Measurements from ENCODE around the gene HSPA9. TPM values are rescaled to one million over a fixed set of nuclear protein-coding genes. Genes with fewer than 3 reads are reported as not detected.
A peak's percentile ranks its signal among the peaks of the same experiment; 100 is the strongest.

HSPA9 gene
- total and polyA plus RNA-seq, 2 experiments from 2014 or later, result 225 to 380 TPM

DNA sequence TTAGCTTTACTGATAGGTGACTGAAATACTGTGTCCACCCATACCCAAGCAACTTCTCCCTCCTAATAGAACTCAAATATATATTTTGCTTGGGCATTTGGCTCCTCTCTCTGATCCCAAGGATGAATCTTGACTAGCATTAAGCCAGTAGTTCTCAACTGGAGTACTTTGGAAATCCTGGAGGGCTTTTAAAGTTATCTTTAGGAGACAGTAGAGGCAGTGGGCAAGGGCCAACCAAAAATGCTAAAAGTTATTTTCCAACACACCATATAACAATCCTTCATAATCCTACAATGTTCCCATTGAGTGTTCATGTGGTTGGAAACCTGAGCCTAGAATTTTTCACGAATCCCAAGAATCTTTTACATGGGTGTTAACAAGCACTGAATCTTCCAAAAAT, 21.1 kb downstream of the HSPA9 start:
- peaks cover 80% of the 10 kb centered on the region for H3F3A ChIP-seq (ENCODE audit: insufficient read depth)
- H3K27me3 ChIP-seq (replicated peaks; ENCODE audit: insufficient read depth), result no peaks in the 10 kb centered on the region
- H3K9ac ChIP-seq, result no peak overlapping the region
- no peak for DNase-seq
- H3K4me3 ChIP-seq, result no peak overlapping the region
- TF ChIP-seq EZH2phosphoT487 (IDR thresholded peaks at IDR 0.05; ENCODE audit: insufficient read depth, low read depth), result no peak
- TF ChIP-seq EZH2 (IDR thresholded peaks at IDR 0.05; ENCODE audit: insufficient read depth, poor library complexity, severe bottlenecking), result no peak
- in situ Hi-C loops (cut with MboI), result no loop called here
- peaks cover 84% of the 10 kb centered on the region for H3K79me2 ChIP-seq (ENCODE audit: insufficient read depth)
- no peaks in the 10 kb centered on the region for H4K20me1 ChIP-seq (ENCODE audit: insufficient read depth)
- H3K9me3 ChIP-seq (ENCODE audit: low read depth), result no peaks in the 10 kb centered on the region
- no peaks in the 10 kb centered on the region for H3K9me2 ChIP-seq (ENCODE audit: insufficient read depth)
- H3K36me3 ChIP-seq (ENCODE audit: low read depth), result peaks cover 56% of the 10 kb centered on the region
- H3K4me1 ChIP-seq (ENCODE audit: insufficient read depth), result no peaks in the 10 kb centered on the region
- no peak overlapping the region for H2AFZ ChIP-seq
- peak overlapping the region; percentile 13; the same call in 1 of the 2 replicates for H3K27ac ChIP-seq
- H3K4me2 ChIP-seq (ENCODE audit: unreplicated experiment), result no peak overlapping the region
- WGBS, 2 experiments (ENCODE audit: low coverage in 1 of 2, low lambda C conversion rate in 2 of 2, missing lambda C conversion rate in 2 of 2), result 0 to 7% methylated on average over 1 of the region's 1 CpG

DNA sequence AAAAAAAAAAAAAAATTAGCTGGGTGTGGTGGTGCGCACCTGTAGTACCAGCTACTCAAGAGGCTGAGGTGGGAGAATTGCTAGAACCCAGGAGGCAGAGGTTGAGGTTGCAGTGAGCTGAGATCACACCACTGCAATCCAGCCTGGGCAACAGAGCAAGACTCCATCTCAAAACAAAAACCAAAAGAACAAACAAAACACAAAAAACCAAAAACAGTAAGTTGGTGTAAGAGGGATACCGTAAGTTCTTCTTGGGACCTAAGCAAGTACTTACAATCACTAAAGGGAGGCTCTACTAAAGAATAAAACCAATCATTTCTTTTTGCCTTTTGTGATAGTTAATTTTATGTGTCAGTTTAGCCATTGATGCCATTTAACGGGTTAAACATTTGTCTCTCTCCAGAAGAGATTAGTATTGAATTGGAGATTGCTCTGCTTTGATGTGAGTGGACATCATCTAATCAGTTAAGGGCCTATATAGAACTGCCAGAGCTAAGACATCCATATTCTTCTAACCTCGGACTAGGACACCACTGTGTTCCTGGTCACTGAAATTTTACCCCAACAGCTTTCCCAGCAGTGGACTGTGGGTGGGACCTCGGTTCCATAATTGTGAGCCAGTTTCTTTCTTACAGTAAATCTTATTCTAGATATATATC, 21.6 kb downstream of the HSPA9 start:
- no peak overlapping the region for H3K4me3 ChIP-seq
- H3K9ac ChIP-seq, result no peak overlapping the region
- peaks cover 75% of the 10 kb centered on the region for H3F3A ChIP-seq (ENCODE audit: insufficient read depth)
- 0 out of 2 replicates have a peak overlapping the region, but pooled peaks have one; percentile 6 for H3K27ac ChIP-seq
- DNase-seq, result no peak
- in situ Hi-C loops (cut with MboI), result no loop called here
- H3K4me1 ChIP-seq (ENCODE audit: insufficient read depth), result no peaks in the 10 kb centered on the region
- H3K4me2 ChIP-seq (ENCODE audit: unreplicated experiment), result no peak overlapping the region
- peaks cover 84% of the 10 kb centered on the region for H3K79me2 ChIP-seq (ENCODE audit: insufficient read depth)
- H2AFZ ChIP-seq, result no peak overlapping the region
- whole genome bisulfite sequencing, 2 experiments (ENCODE audit: low coverage in 1 of 2, low lambda C conversion rate in 2 of 2, missing lambda C conversion rate in 2 of 2), result 74 to 80% methylated on average over 5 of the region's 5 CpGs
- H3K9me2 ChIP-seq (ENCODE audit: insufficient read depth), result no peaks in the 10 kb centered on the region
- H3K36me3 ChIP-seq (ENCODE audit: low read depth), result peaks cover 51% of the 10 kb centered on the region
- no peak for TF ChIP-seq EZH2phosphoT487 (IDR thresholded peaks at IDR 0.05; ENCODE audit: insufficient read depth, low read depth)
- TF ChIP-seq EZH2 (IDR thresholded peaks at IDR 0.05; ENCODE audit: insufficient read depth, poor library complexity, severe bottlenecking), result no peak
- no peaks in the 10 kb centered on the region for H3K27me3 ChIP-seq (replicated peaks; ENCODE audit: insufficient read depth)
- H4K20me1 ChIP-seq (ENCODE audit: insufficient read depth), result no peaks in the 10 kb centered on the region
- no peaks in the 10 kb centered on the region for H3K9me3 ChIP-seq (ENCODE audit: low read depth)

DNA sequence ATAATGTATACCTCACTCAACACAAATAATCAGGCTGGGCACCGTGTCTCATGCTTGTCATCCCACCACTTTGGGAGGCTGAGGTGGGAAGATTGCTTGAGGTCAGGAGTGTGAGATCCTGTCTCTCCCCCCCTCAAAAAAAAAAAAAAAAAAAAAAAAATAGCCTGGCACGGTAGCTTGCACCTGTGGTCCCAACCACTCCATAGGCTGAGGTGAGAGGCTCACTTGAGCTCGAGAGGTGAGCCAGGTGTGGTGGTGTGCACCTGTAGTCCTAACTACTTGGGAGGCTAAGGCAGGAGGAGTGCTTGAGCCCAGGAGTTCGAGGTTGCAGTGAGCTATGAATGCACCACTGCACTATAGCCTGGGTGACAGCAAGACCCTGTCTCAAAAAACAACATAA, 22.5 kb downstream of the HSPA9 start:
- Histone ChIP-seq H3K4me3 (no peak overlapping the region), H3K9me2 (ENCODE audit: insufficient read depth) (no peaks in the 10 kb centered on the region), H3K9me3 (ENCODE audit: low read depth) (no peaks in the 10 kb centered on the region), H3K9ac (no peak overlapping the region), H3K79me2 (ENCODE audit: insufficient read depth) (peaks cover 84% of the 10 kb centered on the region), H3K27me3 (replicated peaks; ENCODE audit: insufficient read depth) (no peaks in the 10 kb centered on the region), H3K4me2 (ENCODE audit: unreplicated experiment) (no peak overlapping the region), H3K4me1 (ENCODE audit: insufficient read depth) (no peaks in the 10 kb centered on the region), H3F3A (ENCODE audit: insufficient read depth) (peaks cover 67% of the 10 kb centered on the region), H4K20me1 (ENCODE audit: insufficient read depth) (no peaks in the 10 kb centered on the region), H2AFZ (no peak overlapping the region), H3K36me3 (ENCODE audit: low read depth) (peaks cover 42% of the 10 kb centered on the region), H3K27ac (0 out of 2 replicates have a peak overlapping the region, but pooled peaks have one; percentile 6)
- in situ Hi-C loops (cut with MboI), result no loop called here
- DNase-seq, result no peak
- TF ChIP-seq EZH2phosphoT487 (IDR thresholded peaks at IDR 0.05; ENCODE audit: insufficient read depth, low read depth), result no peak
- TF ChIP-seq EZH2 (IDR thresholded peaks at IDR 0.05; ENCODE audit: insufficient read depth, poor library complexity, severe bottlenecking), result no peak
- 66 to 79% methylated on average over 4 of the region's 4 CpGs for WGBS, 2 experiments (ENCODE audit: low coverage in 1 of 2, low lambda C conversion rate in 2 of 2, missing lambda C conversion rate in 2 of 2)

DNA sequence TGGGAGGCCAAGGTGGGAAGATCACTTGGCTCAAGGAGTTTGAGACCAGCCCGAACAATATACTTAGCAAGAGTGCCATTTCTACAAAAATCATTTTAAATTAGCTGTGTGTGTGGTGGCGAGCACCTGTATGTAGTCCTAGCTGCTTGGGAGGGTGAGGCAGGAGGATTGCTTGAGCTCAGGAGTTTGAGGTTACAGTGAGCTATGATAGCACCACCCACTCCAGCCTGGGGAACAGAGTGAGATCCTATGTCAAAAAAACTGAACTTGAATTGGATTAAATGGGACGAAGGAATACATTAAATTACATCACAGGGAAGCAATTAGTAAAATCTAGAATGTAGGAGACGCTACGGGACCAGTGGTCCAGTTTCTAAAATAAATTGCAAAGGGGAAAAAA, 25.8 kb downstream of the HSPA9 start:
- Histone ChIP-seq H3K4me1 (ENCODE audit: insufficient read depth) (peaks cover 21% of the 10 kb centered on the region), H2AFZ (no peak overlapping the region), H3F3A (ENCODE audit: insufficient read depth) (peaks cover 50% of the 10 kb centered on the region), H3K36me3 (ENCODE audit: low read depth) (peaks cover 9% of the 10 kb centered on the region; the same call in 1 of the 2 replicates), H3K9ac (no peak overlapping the region), H4K20me1 (ENCODE audit: insufficient read depth) (no peaks in the 10 kb centered on the region), H3K9me3 (ENCODE audit: low read depth) (no peaks in the 10 kb centered on the region), H3K79me2 (ENCODE audit: insufficient read depth) (peaks cover 93% of the 10 kb centered on the region), H3K9me2 (ENCODE audit: insufficient read depth) (no peaks in the 10 kb centered on the region), H3K4me3 (no peak overlapping the region), H3K27me3 (replicated peaks; ENCODE audit: insufficient read depth) (no peaks in the 10 kb centered on the region), H3K27ac (no peak overlapping the region), H3K4me2 (ENCODE audit: unreplicated experiment) (no peak overlapping the region)
- DNase-seq, result no peak
- in situ Hi-C loops (cut with MboI), result no loop called here
- TF ChIP-seq EZH2 (IDR thresholded peaks at IDR 0.05; ENCODE audit: insufficient read depth, poor library complexity, severe bottlenecking) (no peak), EZH2phosphoT487 (IDR thresholded peaks at IDR 0.05; ENCODE audit: insufficient read depth, low read depth) (no peak)
- WGBS, 2 experiments (ENCODE audit: low coverage in 1 of 2, low lambda C conversion rate in 2 of 2, missing lambda C conversion rate in 2 of 2), result 85 to 87% methylated on average over 5 of the region's 5 CpGs

Data from GM23248 (cell line).